ENCODE data around the gene PARD3.

GRCh38 chr10:34707656-34708055, 107.4 kb downstream of the PARD3 start:
- TF ChIP-seq CTCF (IDR thresholded peaks at IDR 0.05) (no peak), EZH2 (IDR thresholded peaks at IDR 0.05) (no peak), EZH2phosphoT487 (IDR thresholded peaks at IDR 0.05) (no peak)

All from neural progenitor cell (in vitro differentiated cells).